ENCODE measurements around the gene WDR55. TPM values are rescaled to one million over a fixed set of nuclear protein-coding genes. Genes with fewer than 3 reads are reported as not detected.

The WDR55 gene
- total and polyA plus RNA-seq, 2 of the 13 experiments (the other 11 are each of a cell fraction or from before 2014, with no cell fraction given): 17.7 to 18.2 TPM

GRCh38 chr5:140634103-140634502, 30.6 kb upstream of the WDR55 start (continued):
- TF ChIP-seq FOXP4 (CRISPR knock-in tag; IDR thresholded peaks at IDR 0.05) (peak; percentile 58), LCORL (IDR thresholded peaks at IDR 0.05) (no peak), LCORL (CRISPR knock-in tag; IDR thresholded peaks at IDR 0.05) (0 out of 2 replicates have a peak, but pooled peaks have one; percentile 19), MIXL1 (CRISPR knock-in tag; IDR thresholded peaks at IDR 0.05) (peak; percentile 75; the same call in 1 of the 2 replicates), ZNF20 (CRISPR knock-in tag; IDR thresholded peaks at IDR 0.05) (no peak), DRAP1 (CRISPR knock-in tag; IDR thresholded peaks at IDR 0.05) (0 out of 2 replicates have a peak, but pooled peaks have one; percentile 19), SALL1 (CRISPR knock-in tag; IDR thresholded peaks at IDR 0.05) (no peak)

GRCh38 chr5:140635291-140636257, 29.1 kb upstream of the WDR55 start:
- Histone ChIP-seq H3K4me2 (ENCODE audit: low read depth, low read length) (peak overlapping the region; percentile 67), H3K4me1 (ENCODE audit: insufficient read depth, low read length) (peaks cover 65% of the 10 kb centered on the region), H2AFZ (ENCODE audit: low read length) (peak overlapping the region; percentile 66), H3K27ac (ENCODE audit: extremely low read length, insufficient read depth, low read length) (peak overlapping the region; percentile 68), H3K36me3 (replicated peaks in 1 of 2; ENCODE audit: control insufficient read depth in 1 of 2, insufficient read depth in 2 of 2, low read length in 2 of 2) (no peaks in the 10 kb centered on the region), H4K20me1 (ENCODE audit: insufficient read depth, low read length) (no peaks in the 10 kb centered on the region), H3K79me2 (ENCODE audit: insufficient read depth, low read length) (peaks cover 8% of the 10 kb centered on the region), H3K9me3 (ENCODE audit: low read length) (no peaks in the 10 kb centered on the region), H3K27me3 (ENCODE audit: control insufficient read depth in 1 of 2, insufficient read depth in 2 of 2, low read length in 2 of 2) (no peaks in the 10 kb centered on the region), H3K9ac (ENCODE audit: insufficient read depth, low read depth, low read length) (no peak overlapping the region), H3K4me3 (replicated peaks in 1 of 3; ENCODE audit: insufficient read depth in 1 of 3, low read depth in 2 of 3, low read length in 3 of 3) (no peak overlapping the region; a peak in 1 of 6 replicates)
- in situ Hi-C loops (cut with HindIII; ENCODE audit: extremely low pct_ligation_motif_present, low pct_unique_long_range_greater_than_20kb) (no loop called here), intact Hi-C loops (cut with micrococcal nuclease; ENCODE audit: unreplicated experiment) (loop anchor here (1.0 kb wide), 1 partner anchor 60 kb away; no protein-coding TSS in a partner anchor)
- FAIRE-seq: peak; percentile 85
- WGBS (ENCODE audit: low lambda C conversion rate): 61% methylated on average over 8 of the region's 8 CpGs
- peak; percentile 63 for DNase-seq (ENCODE audit: low spot score)
- ATAC-seq: peak; percentile 11
- ChIA-PET POLR2A (interaction anchor here (0.7 to 6.5 kb wide), 7 partner anchors 12 to 90 kb away, joined by 3 to 84 read pairs (median 5); partner anchors contain the start of genes EIF4EBP3, HARS1, HARS2 and IK), CTCF (ENCODE audit: low intra/inter-chr PET ratio, low total read pairs) (interaction anchor here (2.1 kb wide), 1 partner anchor 60 kb away, joined by 11 read pairs; no protein-coding TSS in a partner anchor)
- BruUV-seq (replicated peaks): no TSS peak
- TF ChIP-seq MED13 (CRISPR knock-in tag; IDR thresholded peaks at IDR 0.05): 0 out of 2 replicates have a peak, but pooled peaks have one; percentile 36
- no peak for TF ChIP-seq ZNF326 (CRISPR knock-in tag; IDR thresholded peaks at IDR 0.05; ENCODE audit: borderline replicate concordance)
- 0 out of 2 replicates have a peak, but pooled peaks have one; percentile 35 for TF ChIP-seq PHF21A (CRISPR knock-in tag; IDR thresholded peaks at IDR 0.05)
- TF ChIP-seq ZNF672 (CRISPR knock-in tag; IDR thresholded peaks at IDR 0.05): no peak
- TF ChIP-seq MIXL1 (CRISPR knock-in tag; IDR thresholded peaks at IDR 0.05): no peak
- TF ChIP-seq MAFF (IDR thresholded peaks at IDR 0.05; ENCODE audit: low read depth, low read length): no peak
- no peak for TF ChIP-seq GABPA (IDR thresholded peaks at IDR 0.05; ENCODE audit: low read depth, low read length)
- 0 out of 2 replicates have a peak, but pooled peaks have one; percentile 13 for TF ChIP-seq GABPA (CRISPR knock-in tag; IDR thresholded peaks at IDR 0.05; ENCODE audit: low read depth)
- TF ChIP-seq ZNF337 (CRISPR knock-in tag; IDR thresholded peaks at IDR 0.05; ENCODE audit: borderline replicate concordance, low read depth): no peak
- TF ChIP-seq BCL6 (CRISPR knock-in tag; IDR thresholded peaks at IDR 0.05): peak; percentile 59
- TF ChIP-seq ARID3A (IDR thresholded peaks at IDR 0.05; ENCODE audit: low read depth, low read length): 0 out of 2 replicates have a peak, but pooled peaks have one; percentile 6
- TF ChIP-seq SALL1 (CRISPR knock-in tag; IDR thresholded peaks at IDR 0.05): 0 out of 2 replicates have a peak, but pooled peaks have one; percentile 9
- peak; percentile 76 for TF ChIP-seq SP5 (CRISPR knock-in tag; IDR thresholded peaks at IDR 0.05; ENCODE audit: borderline replicate concordance, low read depth)
- no peak for TF ChIP-seq TARDBP (CRISPR knock-in tag; IDR thresholded peaks at IDR 0.05)

Data from HepG2 (cell line).